Islet precursor cell (in vitro differentiated cells): ENCODE data around the gene SUSD1.

Experiments used
- DNase-seq: peaks from one replicate; pipeline ENCODE4 v3.0.0-alpha.2; 2018

SUSD1 gene

DNA sequence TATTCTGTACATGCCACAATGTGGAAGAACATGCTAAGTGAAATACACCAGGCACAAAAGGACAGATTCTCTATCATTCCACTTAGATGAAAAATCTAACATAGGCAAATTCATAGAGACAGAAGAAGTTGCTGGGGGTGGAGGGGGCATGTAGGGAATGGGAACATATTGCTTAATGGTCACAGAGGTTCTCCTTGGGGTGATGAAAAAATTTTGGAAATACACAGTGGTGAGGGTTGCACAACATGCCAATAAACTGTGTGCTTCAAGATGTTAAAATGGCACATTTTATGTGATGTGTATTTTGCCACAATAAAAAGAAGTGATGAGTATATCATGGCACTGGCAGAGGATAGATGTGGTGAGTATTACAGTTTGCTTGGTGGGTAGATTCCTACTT, 111.9 kb downstream of the SUSD1 start:
- no peak for DNase-seq

DNA sequence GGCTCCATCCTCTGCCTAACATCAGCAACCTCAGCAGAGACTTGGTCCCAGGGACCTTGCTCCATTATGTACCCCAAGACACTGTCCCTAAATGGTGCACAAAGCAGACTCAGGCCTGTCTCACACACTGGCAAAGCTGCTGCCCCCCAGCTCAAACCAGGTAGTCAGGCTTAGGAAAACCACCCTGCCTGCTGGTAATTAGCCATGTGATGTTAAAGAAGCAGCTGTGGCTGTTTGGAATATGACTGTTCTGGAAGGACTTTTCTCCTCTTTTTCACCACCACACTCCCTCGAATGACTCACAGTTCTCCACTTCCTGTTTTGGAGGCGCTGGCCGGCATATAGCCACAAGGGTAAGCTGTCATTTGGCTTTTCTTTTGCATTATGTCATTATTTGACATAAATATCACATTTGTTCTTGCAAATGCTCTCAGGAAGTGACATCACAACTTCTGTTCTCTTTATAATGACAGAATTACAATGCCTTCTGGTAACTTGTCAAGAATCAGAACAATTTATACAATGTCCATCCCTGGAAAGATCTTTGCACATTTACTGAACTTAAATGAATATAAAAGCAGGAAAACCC, 113.9 kb downstream of the SUSD1 start:
- DNase-seq = peak; percentile 79

DNA sequence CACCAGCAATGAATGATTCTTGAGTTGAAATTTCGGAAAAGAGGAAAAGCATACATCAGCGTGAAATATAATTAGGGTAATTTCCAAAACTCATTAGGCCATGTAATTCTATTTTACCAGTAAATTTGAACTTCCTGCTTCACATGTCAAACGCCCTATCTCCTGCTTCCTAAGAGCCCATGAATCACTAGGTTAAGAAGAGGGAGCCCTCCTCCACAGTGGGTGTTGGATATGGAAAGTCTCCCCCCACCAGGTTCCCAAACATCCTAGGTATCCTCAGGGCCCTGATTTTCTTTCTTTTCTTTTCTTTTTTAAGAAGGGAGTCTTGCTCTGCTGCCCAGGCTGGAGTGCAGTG, 115.2 kb downstream of the SUSD1 start:
- no peak for DNase-seq

DNA sequence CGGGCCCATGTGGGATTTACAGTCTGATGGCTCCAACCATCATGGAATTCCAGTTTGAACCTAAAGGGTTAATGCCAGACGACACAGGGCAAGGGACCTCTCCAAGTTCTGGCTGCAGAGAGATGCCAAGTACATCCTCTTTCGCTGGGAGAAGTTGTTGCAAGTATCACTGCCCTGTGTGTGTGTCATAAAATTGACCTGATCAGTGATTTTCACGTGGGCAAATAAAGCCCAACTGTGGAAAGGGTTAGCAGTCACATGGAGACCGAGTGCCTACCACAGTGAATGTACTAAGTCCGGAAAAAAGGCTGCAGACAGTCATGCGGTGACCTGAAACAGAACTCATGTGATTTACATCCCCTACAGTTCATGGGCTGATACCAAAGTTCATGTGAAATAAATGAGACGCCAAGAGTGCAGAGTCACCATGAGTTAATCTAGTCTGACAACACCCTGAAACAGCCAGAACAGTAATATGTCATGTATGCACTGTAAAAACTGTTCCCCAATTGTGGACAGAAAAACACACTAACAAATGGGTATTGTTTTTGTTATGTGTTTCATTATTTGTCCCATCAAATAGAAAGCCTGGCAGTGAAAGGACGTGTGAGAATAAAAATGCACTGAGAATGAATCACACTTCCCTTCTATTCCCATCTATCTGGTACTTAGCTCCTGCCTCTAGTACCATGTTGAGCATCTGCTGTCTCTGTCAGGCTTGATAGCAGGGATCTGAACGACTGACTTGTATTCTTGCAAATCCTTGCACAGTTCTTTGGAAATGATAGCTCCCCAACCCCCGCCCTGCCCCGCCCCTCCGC, 115.7 kb downstream of the SUSD1 start:
- no peak for DNase-seq

DNA sequence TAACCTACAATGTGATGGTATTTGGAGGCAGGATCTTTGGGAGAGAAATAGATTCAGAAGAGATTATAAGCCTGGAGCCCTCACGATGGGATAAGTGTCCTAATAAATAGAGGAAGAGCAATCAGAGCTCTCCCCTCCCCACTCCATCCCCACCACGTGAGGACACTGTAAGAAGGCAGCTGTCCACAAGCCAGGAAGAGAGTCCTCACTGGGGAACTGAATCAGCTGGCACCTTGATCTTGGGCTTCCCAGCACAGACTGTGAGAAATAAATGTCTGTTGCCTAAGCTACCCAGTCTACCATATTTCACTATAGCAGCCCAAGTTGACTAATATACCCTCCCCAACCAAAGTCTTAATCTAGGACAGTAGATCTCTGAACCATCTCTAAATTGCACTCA, 118.1 kb downstream of the SUSD1 start:
- no peak for DNase-seq

DNA sequence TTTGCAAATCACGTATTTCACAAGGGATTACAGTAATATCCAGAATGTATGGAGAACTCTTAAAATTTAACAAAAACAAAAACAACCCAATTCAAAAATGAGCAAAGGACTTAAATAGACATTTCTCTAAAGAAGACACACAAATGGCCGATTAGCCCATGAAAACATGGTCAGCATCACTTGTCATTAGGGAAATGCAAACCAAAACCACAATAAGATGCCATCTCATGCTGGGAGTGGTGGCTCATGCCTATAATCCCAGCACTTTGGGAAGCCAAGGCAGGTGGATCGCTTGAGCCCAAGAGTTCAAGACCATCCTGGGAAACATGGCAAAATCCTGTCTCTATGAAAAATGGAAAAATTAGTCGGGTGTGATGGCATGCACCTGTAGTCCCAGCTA, 120.2 kb downstream of the SUSD1 start:
- no peak for DNase-seq

DNA sequence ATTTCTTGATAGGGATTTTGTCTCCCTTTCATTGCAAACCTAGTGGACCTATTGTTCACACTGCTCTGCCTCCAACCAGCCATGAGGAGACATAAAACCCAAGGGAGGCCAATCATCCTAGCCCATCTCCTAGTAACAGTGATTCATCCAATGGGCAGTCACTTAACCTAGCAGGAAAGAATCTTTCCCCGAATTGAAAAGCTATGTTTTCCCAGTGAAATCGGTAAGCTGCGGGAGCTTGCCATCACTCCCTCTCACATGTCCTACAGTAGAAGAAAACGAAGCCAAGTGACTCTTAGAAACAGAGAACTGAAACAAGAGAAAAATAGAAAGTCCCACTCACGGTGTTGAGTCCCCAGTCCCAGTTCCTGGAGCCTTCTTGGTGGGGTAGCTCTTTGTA, 123.3 kb downstream of the SUSD1 start:
- no peak for DNase-seq

DNA sequence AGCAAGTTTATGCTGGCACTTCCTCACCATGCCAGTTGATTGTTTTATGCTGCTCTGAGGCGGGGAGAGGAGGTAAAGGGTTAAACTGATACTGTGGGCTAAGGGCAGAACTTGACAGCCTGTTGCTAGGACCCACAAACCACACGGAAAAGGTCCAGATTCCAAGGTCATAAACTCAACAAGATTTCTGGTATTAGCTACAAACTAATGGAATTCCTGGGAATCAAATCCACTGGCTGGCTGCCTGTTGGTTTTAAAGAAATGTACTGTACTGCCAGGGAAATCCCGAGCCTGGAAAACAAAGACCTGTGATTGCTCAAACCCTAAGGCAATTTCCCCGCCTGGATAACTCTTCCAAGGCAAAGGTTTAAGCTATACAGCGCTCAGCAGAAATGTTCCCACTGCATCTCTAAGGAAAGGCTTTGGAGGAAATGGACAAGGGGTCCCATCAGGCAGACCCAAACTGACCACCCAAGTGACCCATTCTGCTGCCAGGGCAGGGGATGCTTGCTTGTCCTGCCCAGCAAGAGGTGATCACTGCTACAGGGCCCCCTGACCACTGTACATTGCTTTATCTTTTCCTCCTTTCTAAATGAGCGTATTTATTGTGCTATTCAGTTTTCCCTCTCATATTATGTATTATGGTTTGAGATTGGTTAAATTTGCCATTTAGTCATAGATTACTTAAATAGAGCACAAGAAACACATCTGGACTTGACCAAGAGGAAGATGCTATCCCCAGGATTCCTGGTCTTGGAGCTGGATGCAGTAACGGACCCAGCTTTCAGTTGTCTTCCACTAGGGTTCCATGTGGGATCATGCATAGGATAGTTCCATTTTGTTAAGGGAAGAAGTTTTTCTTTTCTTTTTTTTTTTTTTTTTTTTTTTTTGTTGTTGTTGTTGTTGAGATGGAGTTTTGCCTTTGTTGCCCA, 124.3 kb downstream of the SUSD1 start:
- peak; percentile 84 for DNase-seq

DNA sequence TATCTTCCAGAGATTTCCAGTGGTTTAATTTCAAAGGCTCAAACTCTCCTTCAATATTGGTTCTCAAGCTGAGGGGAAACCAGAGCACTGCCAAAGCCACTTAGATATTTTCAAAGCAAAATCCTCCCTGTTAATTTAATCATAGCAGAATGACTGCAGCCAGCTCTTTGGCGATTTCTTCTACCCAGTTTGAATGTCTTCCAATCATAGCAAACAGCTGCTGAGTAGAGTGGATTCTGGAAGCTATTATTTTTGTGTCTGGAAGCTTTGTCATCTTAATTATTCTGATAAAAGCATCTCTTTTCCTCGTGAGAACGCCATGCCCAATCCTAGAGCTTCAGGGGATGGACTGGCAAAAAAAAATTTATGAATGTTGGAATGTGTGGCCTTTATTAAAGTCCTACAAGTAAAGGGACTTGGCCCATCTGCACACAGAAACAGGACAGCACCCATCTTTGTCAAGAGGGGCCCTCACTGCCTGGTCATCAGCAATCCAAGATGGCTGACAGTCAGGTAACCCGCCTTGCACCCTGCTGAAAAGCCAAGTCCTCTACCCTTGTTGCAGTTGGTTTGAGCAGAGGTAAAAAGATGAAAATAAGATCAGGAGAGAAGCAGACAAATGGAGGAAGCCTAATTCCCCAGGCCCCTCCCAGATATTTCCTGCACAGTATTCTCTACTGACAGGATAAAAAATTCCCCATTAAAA, 125.1 kb downstream of the SUSD1 start:
- DNase-seq = no peak

DNA sequence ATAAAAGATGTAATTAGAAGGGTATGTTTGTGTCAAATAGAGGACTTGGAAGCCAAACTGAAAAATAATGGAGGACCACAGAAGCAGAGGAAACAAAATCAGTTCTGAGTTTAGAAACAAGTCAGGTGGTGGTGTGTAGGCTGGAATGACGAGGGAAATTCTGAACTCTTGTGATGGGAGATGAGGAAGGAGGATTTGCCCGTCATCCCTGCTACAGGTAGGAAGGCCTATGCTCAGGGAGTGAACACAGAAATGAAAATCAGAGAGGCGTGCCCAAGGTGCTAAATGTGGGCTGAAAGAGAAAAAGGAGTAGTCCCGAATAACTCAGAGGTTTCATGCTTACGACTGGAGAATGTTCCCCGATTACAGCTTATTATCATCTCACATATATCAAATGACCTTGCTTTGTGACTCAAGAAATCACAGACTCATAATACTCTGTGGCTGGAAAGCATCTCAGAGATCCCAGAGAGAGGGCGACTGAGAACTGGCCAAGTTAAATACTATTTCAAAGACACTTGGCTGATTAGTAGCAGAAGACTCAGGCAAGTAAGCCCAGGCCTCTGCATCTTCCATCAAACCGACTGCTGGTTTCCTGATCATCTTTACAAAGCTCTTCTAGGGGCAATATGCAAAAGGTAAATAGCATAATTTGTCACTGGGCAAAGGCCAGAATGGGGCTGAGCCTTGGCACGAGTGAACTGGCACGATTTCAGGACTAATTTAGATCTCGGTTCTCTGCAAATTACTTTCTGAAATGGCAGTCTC, 126.0 kb downstream of the SUSD1 start:
- no peak for DNase-seq

DNA sequence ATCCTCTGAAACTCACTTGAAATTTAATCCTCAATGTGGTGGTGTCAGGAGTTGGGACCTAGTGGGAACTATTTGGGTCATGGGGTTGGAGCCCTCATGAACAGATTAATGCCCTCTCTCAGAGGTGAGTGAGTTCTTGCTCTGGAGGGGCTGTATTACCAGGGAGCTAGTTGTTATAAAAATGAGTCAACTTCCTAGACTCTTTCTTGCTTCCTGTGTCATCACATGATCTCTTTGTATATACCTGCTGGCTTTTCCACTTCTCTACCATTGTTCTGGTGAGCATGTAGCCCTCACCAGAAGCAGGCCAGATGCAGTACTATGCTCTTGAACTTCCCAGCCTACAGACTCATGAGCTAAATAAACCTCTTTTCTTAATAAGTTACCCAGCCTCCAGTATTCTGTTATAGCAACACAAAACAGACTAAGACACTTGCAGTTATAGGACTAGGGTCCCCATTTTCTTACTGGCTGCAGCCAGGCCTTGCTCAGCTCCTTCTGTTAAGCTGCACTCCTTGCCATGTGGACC, 127.5 kb downstream of the SUSD1 start:
- DNase-seq = no peak

DNA sequence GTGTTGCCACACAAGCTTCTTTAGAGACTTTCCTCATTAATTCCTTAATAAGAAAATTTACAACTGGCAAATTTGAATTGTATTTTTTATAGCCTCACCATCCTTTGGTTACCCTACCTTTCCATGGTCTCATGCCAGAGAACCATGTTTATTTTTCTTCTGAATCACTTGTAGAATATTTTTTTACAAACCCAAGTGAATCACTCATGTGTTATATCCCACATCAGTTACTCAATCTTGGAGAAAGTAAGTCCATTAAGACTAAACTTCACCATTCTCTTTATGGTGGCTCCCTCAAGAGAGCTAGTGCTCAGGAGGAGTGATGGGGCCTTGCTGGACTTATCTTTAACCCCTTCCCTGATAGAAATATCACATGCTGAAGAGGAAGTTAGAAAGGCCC, 128.9 kb downstream of the SUSD1 start:
- no peak for DNase-seq

DNA sequence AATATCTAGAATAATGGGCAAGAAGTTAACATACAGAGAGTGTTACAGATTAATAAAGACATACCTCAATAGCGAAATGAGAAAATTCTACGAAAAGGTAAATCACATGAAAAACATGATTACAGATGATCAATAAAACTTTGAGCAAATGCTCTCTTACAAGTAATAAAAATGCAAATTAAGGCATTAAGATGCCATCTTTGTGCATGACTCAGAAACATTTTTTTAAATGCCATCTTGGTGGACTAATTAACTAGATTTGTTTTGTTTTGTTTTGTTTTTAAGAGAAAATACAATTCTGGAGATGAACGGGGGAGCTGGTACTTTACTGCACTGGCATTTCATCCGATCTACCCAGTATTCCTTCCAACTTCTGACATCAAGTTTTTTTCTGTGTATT, 130.2 kb downstream of the SUSD1 start:
- DNase-seq = no peak

DNA sequence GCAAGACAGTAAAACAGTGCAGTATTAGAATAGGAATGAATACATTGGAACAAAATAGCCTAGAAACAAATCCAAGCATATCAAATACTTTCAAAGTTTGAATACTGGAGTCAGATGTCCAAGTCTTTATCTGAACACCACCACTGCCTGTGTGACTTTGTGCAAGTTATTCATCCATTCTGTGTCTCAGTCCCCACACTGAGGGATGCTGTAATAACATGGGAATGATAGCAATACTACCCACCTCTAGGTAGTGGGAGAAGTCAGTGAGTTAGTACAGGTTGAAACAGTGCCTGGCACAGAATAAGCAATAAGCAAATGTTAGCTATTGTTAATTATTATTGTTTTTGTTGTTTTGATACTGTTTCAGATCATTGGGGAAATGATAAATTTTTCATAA, 130.9 kb downstream of the SUSD1 start:
- DNase-seq = no peak

DNA sequence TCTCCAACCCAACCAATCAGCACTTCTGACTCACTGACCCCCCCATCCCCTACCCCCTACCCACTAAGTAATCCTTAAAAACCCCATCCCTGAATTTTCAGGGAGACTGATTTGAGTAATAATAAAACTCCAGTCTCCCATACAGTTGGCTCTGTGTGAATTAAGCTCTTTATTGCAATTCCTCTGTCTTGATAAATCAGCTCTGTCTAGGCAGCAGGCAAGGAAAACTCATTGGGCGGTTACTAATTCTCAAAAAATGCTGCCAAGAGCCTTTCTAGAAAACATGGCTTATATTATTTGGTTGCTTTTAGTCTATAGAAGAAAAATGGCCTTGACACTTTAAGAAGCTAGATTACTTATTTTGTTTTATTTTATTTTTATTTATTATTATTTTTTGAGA, 131.7 kb downstream of the SUSD1 start:
- no peak for DNase-seq

DNA sequence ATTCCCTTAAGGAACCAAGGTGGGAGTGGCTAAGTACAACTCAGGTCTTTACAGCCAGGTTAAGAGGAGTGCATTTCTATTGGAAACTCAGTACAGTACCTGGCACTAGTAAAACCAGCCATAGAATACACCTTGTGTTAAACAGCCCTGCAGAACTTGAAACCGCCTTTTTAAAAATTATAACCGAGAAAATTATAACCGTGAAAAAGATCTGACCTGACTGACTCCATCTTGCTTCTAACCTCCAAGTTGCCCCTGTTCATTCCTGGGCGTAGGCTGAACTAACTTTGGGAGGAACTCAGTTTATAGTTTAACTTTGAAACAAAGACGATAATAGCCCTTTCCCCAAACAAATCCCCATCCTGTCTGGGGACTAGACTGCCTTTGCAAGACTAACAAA, 132.3 kb downstream of the SUSD1 start:
- no peak for DNase-seq

DNA sequence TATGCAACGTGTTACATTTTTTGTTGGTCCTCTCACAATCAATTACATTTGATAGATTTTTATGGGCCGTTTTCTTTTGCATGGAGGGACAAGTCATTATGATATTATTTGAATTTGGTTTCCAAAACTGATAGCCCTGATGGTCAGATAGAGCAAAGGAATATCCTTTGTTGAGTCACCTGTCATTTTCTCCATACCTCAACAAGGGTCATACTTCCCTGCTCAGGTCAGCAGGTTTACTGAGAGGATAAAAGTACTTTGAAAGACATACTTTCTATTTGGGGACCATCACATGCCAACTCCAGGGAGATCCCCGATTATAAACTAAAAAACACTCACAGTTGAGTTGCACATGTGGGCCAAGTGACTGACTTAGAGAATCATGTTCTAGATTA, 132.9 kb downstream of the SUSD1 start:
- no peak for DNase-seq

DNA sequence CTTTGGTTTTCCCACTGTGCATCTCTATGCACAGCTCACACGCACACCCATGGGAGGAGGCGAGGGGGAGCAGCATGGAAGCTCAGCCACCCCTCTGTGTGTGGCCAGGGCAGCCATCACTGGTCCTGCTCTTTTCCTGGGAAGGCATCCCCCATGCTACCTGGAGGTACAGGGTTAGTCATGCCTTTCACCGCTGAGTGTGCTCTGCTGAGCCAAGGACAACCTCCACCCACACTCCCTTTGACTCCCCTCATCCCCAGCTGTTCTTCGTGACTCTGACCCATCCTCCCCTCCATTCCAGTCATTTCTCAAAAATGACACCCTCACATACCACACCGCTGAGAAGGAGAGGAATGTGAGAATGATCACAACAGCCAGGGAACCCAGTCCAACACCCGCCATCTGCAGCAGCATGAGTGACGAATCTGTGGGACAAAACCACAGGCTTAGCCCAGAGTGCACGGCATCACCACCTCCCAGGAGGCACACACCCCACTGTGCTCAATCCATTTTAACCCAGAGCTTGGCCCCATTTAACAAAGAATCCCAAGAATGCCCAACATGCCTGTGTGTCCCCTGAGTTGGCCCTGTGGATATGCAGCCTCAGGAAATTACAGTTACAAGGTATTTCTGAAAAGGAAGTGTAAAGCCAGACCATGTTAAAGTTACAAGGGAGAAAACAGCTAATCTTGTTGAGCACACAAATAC, 133.4 kb downstream of the SUSD1 start:
- DNase-seq = peak; percentile 99

DNA sequence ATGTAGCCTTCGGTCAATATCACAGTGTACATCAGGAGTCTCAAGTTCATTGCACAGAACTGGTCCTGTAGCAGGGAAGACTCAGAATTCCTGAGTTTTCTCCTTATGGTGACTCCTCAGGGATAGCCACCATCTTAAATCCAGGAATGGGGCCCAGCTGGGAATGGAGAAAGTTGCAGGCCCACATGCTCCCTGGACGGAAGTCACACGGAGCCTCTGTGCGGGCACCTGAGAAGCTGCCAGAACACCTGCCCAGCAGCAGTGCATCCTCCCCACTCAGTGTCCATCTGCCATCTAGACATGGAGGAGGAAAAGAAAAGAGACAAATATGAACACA, 133.9 kb downstream of the SUSD1 start:
- DNase-seq = no peak

DNA sequence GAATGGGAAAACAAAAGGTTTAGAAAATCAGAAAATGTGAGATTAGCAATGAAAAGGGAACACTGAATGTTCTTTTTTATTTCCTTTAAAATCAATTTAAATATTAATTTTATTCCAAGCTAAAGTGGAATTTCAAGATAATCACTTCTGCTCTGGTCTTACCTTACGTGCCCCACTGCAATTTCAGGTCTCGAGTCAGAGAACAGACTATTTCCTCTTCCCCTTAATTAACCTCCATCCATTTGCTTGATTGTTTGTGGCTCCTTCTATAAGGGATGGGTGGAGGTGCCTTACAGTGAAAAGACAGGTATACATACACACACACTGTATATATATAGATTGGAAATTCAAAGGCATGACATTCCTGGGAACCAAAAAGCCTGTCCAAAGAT, 137.1 kb downstream of the SUSD1 start:
- DNase-seq = no peak

DNA sequence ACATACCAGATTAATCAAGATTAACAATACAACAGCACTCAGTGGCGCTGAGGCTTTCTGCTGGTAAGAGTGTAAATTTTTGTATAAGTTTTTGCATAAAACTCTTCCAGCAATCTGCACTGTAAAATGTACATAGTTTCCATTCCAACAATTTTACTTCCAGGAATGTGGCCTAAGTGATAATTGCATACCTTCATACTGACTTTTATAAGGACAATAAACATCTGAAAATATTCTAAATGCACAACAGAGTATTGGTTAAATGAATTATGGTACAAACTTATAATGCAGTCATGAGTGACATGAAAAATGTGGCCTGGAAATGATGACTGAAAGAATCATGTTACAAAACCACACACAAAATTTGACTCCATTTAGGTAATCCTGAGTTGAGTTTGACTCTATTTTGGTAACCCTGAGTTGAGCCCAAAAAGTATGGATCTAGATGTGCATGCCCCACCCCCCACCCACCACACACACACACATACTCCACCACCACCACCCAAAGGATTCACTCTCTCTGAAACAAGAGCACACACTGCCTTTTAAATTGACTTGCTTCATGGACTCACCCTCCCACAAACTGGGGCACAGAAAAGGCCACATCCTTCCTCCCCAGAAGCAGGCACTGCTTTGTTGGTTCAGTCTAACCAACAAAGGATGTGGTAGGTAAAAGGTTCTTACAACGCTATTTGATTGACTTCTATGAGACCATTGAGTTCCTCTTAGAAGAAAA, 137.6 kb downstream of the SUSD1 start:
- no peak for DNase-seq
